MM.1S (cell line): ENCODE results near the gene SLC23A1.

Source experiments
- DNase-seq: peaks from one replicate; pipeline ENCODE4 v3.0.0-alpha.2; 2015
- H2AFZ ChIP-seq: fragments of 300-600 bp; sonication (generic); 2 replicates; pipeline ENCODE4 v1.6.0; 2016; ENCODE audit warnings: antibody characterized with exemption, low read length
- H3F3A ChIP-seq: fragments of 300-600 bp; sonication (generic); 2 replicates; pipeline ENCODE4 v1.6.1; 2016; ENCODE audit warnings: mild to moderate bottlenecking, antibody characterized with exemption, low read length, moderate library complexity, mixed read lengths; ENCODE audit not compliant: insufficient read depth
- H3K27ac ChIP-seq: fragments of 300-600 bp; sonication (generic); 2 replicates; pipeline ENCODE4 v1.5.1; 2016; ENCODE audit warnings: mild to moderate bottlenecking, low read length
- H3K27me3 ChIP-seq: fragments of 300-600 bp; sonication (generic); replicated peaks from 2 replicates; pipeline ENCODE4 v1.6.0; 2016; ENCODE audit warnings: low read length; ENCODE audit not compliant: insufficient read depth
- H3K36me3 ChIP-seq: fragments of 300-600 bp; sonication (generic); replicated peaks from 2 replicates; pipeline ENCODE4 v1.6.1; 2016; ENCODE audit warnings: mild to moderate bottlenecking, low read length, mixed read lengths; ENCODE audit not compliant: insufficient read depth
- H3K4me1 ChIP-seq: fragments of 300-600 bp; sonication (generic); 2 replicates; pipeline ENCODE4 v1.6.1; 2016; ENCODE audit warnings: low read length, mixed read lengths
- H3K4me2 ChIP-seq: fragments of 300-600 bp; sonication (generic); 2 replicates; pipeline ENCODE4 v1.6.0; 2016; ENCODE audit warnings: low read depth, low read length
- H3K4me3 ChIP-seq: fragments of 300-600 bp; sonication (generic); 2 replicates; pipeline ENCODE4 v1.5.1; 2016; ENCODE audit warnings: low read length, mixed read lengths
- H3K79me2 ChIP-seq: fragments of 300-600 bp; sonication (generic); 2 replicates; pipeline ENCODE4 v1.6.1; 2016; ENCODE audit warnings: mixed run types, low read length, mixed read lengths
- H3K9ac ChIP-seq: fragments of 300-600 bp; sonication (generic); 2 replicates; pipeline ENCODE4 v1.6.1; 2016; ENCODE audit warnings: low read length, mixed read lengths
- H3K9me2 ChIP-seq: fragments of 300-600 bp; sonication (generic); replicated peaks from 2 replicates; pipeline ENCODE4 v1.6.1; 2016; ENCODE audit warnings: mild to moderate bottlenecking, low read length, mixed read lengths; ENCODE audit not compliant: insufficient read depth
- H3K9me3 ChIP-seq: fragments of 300-600 bp; sonication (generic); replicated peaks from 2 replicates; pipeline ENCODE4 v1.6.1; 2016; ENCODE audit warnings: mild to moderate bottlenecking, low read length, mixed read lengths; ENCODE audit not compliant: insufficient read depth
- H4K20me1 ChIP-seq: fragments of 300-600 bp; sonication (generic); 2 replicates; pipeline ENCODE4 v1.6.1; 2016; ENCODE audit warnings: mild to moderate bottlenecking, low read length, moderate library complexity, mixed read lengths; ENCODE audit not compliant: insufficient read depth
- CTCF ChIP-seq: fragments of 300-600 bp; sonication (generic); IDR thresholded peaks from 2 replicates; pipeline ENCODE4 v1.5.1; 2016; ENCODE audit warnings: antibody characterized with exemption, low read length, mixed read lengths
- EZH2 ChIP-seq: fragments of 300-600 bp; sonication (generic); optimal IDR thresholded peaks from 2 replicates; pipeline ENCODE3; 2017; ENCODE audit warnings: low read depth, mild to moderate bottlenecking, antibody characterized with exemption, low read length, mixed read lengths
- EZH2phosphoT487 ChIP-seq: fragments of 300-600 bp; sonication (generic); IDR thresholded peaks from 2 replicates; pipeline ENCODE4 v1.6.1; 2018; ENCODE audit warnings: antibody characterized with exemption, low read length

Gene SLC23A1

GRCh38 chr5:139426203-139426885 lies 43.2 kb upstream of the SLC23A1 start:
- no peak overlapping the region for H3K4me2 ChIP-seq
- no peak overlapping the region for H3K9ac ChIP-seq
- no peaks in the 10 kb centered on the region for H3K36me3 ChIP-seq
- TF ChIP-seq EZH2 = no peak
- no peak for TF ChIP-seq EZH2phosphoT487
- no peak for TF ChIP-seq CTCF
- no peak overlapping the region for H3K4me3 ChIP-seq
- no peak overlapping the region for H2AFZ ChIP-seq
- H3K9me3 ChIP-seq = no peaks in the 10 kb centered on the region
- H3K27ac ChIP-seq = no peak overlapping the region
- H3F3A ChIP-seq = no peaks in the 10 kb centered on the region
- H3K27me3 ChIP-seq = no peaks in the 10 kb centered on the region
- no peaks in the 10 kb centered on the region for H3K79me2 ChIP-seq
- no peaks in the 10 kb centered on the region for H4K20me1 ChIP-seq
- no peaks in the 10 kb centered on the region for H3K4me1 ChIP-seq
- H3K9me2 ChIP-seq = no peaks in the 10 kb centered on the region
- DNase-seq = no peak

- DNase-seq = no peak
- H3K79me2 ChIP-seq = no peaks in the 10 kb centered on the region
- no peaks in the 10 kb centered on the region for H3F3A ChIP-seq
- no peak overlapping the region for H3K4me3 ChIP-seq
- H3K4me1 ChIP-seq = no peaks in the 10 kb centered on the region
- TF ChIP-seq EZH2phosphoT487 = no peak
- H3K4me2 ChIP-seq = no peak overlapping the region
- H3K27ac ChIP-seq = no peak overlapping the region
- H3K36me3 ChIP-seq = no peaks in the 10 kb centered on the region
- H3K9ac ChIP-seq = no peak overlapping the region
- H3K27me3 ChIP-seq = no peaks in the 10 kb centered on the region
- no peaks in the 10 kb centered on the region for H3K9me3 ChIP-seq
- H3K9me2 ChIP-seq = no peaks in the 10 kb centered on the region
- no peaks in the 10 kb centered on the region for H4K20me1 ChIP-seq
- no peak overlapping the region for H2AFZ ChIP-seq
Observed at GRCh38 chr5:139425497-139425896, 42.4 kb upstream of the SLC23A1 start.

GRCh38 chr5:139422307-139422893 lies 39.3 kb upstream of the SLC23A1 start:
- peak; percentile 82 for DNase-seq
- Histone ChIP-seq H4K20me1 (no peaks in the 10 kb centered on the region), H3K4me1 (peaks cover 14% of the 10 kb centered on the region), H3K4me2 (no peak overlapping the region), H3F3A (no peaks in the 10 kb centered on the region; the same call in 1 of the 2 replicates), H3K79me2 (no peaks in the 10 kb centered on the region), H3K27ac (no peak overlapping the region), H2AFZ (no peak overlapping the region), H3K9me3 (no peaks in the 10 kb centered on the region), H3K9me2 (no peaks in the 10 kb centered on the region), H3K9ac (no peak overlapping the region), H3K27me3 (no peaks in the 10 kb centered on the region), H3K4me3 (no peak overlapping the region), H3K36me3 (no peaks in the 10 kb centered on the region)
- TF ChIP-seq CTCF (peak; percentile 90), EZH2 (no peak), EZH2phosphoT487 (no peak)
